NB4 (cell line): Measurements from ENCODE around the gene CEP76.

Experiments used
- POLR2A ChIP-seq: IDR thresholded peaks from 2 replicates; pipeline ENCODE4 v1.6.1; 2011; ENCODE audit warnings: mild to moderate bottlenecking; ENCODE audit not compliant: insufficient read length; ENCODE audit errors: extremely low read depth
- TF ChIP-seq, protein P1 (sequence below): IDR thresholded peaks from one replicate; pipeline ENCODE4 v1.5.1; 2012; ENCODE audit warnings: low read depth, low read length

DNA sequence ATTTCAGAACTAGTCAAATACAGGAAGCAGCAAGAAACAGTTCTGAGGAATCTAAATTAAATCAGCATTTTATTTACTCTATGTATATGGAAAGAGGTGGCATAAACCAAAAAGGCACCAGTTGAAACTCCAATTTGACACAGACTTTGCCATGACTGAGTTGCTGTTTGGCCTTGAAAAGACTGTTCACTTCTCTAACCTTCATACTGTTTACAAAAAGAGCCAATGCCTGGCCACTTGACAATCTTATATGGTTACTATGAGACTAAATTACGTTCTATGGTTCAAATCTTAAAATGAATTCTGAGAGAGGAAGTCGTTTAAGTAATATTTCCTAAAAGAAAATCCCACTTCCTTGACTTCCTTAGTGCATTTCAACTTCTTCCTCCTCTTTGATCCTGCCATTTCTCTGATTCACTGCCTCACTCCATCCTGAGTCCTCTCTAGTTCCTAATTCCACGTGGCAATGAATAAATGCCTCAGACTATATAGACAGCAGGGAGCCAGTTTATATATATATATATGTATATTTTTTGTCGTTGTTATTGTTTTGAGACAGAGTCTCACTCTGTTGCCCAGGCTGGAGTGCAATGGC, 13.2 kb downstream of the CEP76 start:
- TF ChIP-seq POLR2A = no peak
- TF ChIP-seq, protein P1, sequence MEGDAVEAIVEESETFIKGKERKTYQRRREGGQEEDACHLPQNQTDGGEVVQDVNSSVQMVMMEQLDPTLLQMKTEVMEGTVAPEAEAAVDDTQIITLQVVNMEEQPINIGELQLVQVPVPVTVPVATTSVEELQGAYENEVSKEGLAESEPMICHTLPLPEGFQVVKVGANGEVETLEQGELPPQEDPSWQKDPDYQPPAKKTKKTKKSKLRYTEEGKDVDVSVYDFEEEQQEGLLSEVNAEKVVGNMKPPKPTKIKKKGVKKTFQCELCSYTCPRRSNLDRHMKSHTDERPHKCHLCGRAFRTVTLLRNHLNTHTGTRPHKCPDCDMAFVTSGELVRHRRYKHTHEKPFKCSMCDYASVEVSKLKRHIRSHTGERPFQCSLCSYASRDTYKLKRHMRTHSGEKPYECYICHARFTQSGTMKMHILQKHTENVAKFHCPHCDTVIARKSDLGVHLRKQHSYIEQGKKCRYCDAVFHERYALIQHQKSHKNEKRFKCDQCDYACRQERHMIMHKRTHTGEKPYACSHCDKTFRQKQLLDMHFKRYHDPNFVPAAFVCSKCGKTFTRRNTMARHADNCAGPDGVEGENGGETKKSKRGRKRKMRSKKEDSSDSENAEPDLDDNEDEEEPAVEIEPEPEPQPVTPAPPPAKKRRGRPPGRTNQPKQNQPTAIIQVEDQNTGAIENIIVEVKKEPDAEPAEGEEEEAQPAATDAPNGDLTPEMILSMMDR = no peak
